Epithelial cell of proximal tubule (primary cell): ENCODE measurements around the gene SPDEF. TPM values are rescaled to one million over a fixed set of nuclear protein-coding genes. Genes with fewer than 3 reads are reported as not detected.

Source experiments
- DNase-seq: peaks from one replicate; pipeline ENCODE4 v3.0.0-alpha.2; 2011; ENCODE audit warnings: low read depth
- H3K4me3 ChIP-seq: 2 replicates; pipeline ENCODE4 v1.5.1; 2011; ENCODE audit warnings: low read depth, mild to moderate bottlenecking, low read length
- CTCF ChIP-seq: conservative IDR thresholded peaks from 2 replicates; pipeline ENCODE4 v1.5.1; 2012; ENCODE audit warnings: low read depth, mild to moderate bottlenecking, low read length
- total RNA-seq: library from RNA; depleted of rRNA; stranded (reverse); fragments of >200 nt; gene quantifications from 2 replicates; pipeline ENCODE4 v1.2.3, GENCODE V29; 2015

The SPDEF gene
- total RNA-seq, 1 donor from 2014 or later = not detected

- H3K4me3 ChIP-seq = no peak overlapping the region
- no peak for DNase-seq
- no peak for TF ChIP-seq CTCF
Measured at GRCh38 chr6:34520645-34521462, 35.3 kb downstream of the SPDEF start.

DNA sequence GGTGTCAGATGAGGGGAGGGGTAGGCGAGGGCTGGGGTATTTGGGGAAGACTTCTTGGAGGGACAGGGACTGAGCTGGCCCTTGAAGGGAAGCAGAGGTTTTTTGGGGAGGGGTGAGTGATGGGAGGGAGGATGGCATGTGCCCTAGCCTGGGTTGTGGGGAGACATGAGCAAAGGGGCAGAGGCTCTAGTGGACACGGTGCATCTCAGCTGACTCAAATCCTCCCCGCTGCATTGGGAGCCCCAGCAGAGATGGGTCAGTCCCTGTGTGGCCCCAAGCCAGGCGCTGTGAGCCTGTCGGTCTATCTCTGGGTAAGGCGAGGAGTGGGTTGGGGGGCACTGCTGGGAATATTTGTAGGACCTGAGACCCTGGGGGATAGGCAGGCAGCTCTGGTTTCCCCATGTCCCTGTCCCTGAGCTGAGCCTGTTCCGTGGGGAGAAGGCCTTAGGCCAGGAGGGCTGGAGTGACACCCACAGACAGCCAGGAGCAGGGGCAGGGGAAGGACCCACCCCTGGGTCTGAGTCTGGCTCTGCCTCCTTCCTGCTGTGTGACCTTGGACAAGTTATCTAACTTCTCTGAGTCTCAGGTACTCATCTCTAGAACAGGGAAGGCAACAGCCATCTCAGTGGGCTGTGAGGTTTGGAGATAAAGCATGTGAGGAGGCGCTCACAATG, 36.0 kb downstream of the SPDEF start:
- H3K4me3 ChIP-seq = no peak overlapping the region
- no peak for TF ChIP-seq CTCF
- no peak for DNase-seq

DNA sequence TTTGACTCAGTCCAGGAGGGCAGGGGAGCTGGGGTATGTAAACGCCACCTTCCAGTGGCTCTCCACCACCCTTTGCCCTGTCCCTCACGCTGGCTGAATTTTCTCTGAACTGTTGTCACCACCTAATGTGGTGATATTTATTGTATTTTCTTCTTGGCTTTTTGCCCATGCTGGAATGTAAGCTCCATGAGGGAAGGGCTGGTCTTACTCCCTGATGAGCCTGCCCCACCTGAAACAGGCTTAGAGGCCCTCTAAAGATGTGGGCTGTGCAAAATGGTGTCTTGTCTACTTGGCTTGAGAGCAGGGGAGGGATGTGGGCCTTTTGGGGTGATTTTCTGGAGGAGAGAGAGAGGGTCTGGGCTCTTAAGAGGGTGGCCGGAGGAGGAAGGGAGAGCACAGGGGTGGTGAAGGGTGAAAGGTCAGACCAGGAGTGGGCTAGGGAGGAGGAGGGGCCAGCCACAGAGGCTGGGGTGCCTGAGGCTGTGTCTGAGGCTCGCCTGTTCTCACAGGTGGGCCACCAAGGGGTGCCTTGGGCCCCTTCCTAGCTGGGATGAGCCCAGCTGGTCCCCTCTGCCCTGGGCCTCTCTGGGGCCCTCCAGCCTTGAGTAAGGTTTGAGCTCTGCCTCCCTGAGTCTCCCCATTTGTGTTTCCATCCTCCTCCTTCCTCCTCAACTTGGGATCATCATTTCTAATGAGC, 37.3 kb downstream of the SPDEF start:
- no peak overlapping the region for H3K4me3 ChIP-seq
- DNase-seq = no peak
- no peak for TF ChIP-seq CTCF

DNA sequence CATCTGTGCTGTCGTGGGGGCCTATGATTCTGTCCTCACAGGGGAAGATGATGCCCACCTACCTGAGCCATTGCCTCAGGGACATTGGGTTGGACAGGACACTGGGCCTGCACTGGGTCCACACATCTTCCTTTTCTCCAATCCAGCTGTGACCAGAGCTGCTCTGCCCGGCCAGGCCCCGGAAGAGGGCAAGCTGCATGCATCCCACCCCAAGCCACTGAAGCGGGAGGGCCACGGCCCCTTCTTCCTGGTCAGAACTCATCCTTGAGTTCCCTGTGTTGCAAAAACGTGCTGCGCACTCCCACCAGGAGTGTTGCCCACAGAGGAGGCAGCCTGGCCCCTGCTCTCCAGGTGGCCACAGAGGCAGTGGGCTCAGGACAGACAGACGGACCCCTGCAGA, 38.2 kb downstream of the SPDEF start:
- no peak overlapping the region for H3K4me3 ChIP-seq
- DNase-seq = no peak
- TF ChIP-seq CTCF = no peak

DNA sequence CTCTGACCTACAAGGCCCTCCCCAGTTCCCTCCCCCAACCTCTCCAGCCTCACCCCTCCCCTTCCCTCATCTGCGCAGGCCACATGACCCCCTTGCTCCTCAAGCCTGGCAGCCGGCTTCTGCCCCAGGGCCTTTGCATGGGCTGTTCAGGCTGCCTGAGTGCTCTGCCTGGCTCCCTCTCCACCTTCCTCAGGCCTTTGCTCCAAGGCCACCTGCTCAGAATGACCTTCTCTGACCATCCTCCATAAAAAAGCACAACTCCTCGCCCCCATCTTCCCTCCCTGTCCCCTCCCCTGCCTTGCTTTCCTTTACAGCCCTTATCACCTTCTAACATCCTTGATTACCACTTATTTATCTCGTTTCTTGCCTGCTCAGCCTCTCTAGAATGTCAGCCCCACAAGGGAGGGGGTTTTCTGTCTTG, 38.7 kb downstream of the SPDEF start:
- DNase-seq = no peak
- no peak overlapping the region for H3K4me3 ChIP-seq
- no peak for TF ChIP-seq CTCF

DNA sequence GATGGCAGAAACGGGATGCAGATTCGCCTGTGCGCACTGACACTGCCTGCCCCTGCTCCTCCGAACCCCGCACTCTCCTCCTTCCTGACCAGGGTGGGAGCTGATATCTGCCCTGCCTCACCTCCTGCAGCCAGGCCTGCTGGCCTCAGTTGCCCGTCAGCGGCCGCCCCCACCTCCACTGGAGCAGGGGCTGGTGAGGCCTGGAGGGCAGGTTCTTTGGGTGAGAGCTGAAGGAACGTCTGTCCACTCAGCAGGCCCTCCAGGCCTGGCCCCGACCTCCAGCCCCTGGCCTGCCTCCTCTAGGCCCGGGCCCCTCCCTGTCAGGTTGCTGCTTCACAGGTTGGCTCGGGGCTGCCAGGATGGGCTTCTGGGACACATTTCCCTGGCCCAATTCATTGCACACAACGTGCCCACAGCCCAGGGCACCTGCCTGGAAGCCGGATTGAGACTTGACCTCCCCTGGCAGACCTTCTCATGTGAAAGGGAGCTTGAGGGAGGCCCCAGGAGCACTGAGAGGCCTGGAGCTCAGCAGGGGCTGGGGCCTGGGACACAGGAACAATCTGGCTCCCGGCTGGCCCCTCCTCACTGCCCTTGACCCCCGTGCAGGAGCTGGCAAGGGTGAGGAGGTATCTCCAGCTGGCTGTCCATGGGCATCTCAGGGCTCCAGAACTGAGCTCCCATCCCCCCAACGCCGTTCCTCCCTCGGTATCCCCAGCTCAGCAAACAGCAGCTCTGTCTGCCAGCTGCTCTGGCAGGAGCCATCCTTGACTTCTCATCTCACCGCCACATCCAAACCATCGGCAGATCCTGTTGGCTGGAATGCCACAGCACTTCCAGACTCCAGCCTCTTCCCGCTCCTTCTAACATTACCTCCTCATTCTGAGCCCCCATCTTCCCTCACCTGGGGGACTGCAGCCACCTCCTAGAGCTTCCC, 39.5 kb downstream of the SPDEF start:
- no peak overlapping the region for H3K4me3 ChIP-seq

More for the DNA sequence above, 39.5 kb downstream of the SPDEF start:
- no peak for TF ChIP-seq CTCF
- no peak for DNase-seq
